Activated CD4-positive, alpha-beta T cell treated with anti-CD3 and anti-CD28 coated beads for 4 hours (primary cell): ENCODE measurements around the gene TCEAL5.
A peak's percentile ranks its signal among the peaks of the same experiment; 100 is the strongest.
"Not testable (repeated sequence)": the region's sequence is repeated elsewhere in the genome, so short reads cannot be mapped to it uniquely, and the experiment has no call there.

Experiments
- DNase-seq, 2 donors: peaks; one replicate each; pipeline ENCODE4 v3.0.0-alpha.2; 2020

TCEAL5 gene, protein sequence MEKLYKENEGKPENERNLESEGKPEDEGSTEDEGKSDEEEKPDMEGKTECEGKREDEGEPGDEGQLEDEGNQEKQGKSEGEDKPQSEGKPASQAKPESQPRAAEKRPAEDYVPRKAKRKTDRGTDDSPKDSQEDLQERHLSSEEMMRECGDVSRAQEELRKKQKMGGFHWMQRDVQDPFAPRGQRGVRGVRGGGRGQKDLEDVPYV

DNA sequence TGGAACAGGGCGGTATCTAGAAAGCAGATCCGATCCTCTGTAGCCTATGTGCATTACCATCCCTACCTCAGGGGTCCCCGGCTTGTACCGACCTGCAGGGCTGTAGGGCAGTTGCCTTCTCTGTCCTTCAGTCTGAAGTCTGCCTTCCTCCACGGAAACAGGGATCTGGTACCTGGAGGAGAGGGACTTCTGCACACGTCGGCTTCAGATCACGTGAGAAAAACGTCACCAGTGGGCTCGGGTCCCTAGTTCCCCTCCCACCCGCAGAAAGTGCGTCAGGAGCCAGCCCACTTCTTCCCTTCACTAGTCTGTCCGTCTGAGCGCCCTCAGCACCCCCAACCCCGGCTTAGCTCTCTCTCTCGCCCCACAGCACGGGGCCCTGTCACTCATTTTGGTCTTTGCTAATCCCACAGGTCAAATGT lies at the start of gene TCEAL5:
TCEAL5 (minus strand) TSS at position 170 of the 422 bp plus-strand sequence. CDS start 2,187 bp downstream, outside the sequence.
- no peak for DNase-seq

DNA sequence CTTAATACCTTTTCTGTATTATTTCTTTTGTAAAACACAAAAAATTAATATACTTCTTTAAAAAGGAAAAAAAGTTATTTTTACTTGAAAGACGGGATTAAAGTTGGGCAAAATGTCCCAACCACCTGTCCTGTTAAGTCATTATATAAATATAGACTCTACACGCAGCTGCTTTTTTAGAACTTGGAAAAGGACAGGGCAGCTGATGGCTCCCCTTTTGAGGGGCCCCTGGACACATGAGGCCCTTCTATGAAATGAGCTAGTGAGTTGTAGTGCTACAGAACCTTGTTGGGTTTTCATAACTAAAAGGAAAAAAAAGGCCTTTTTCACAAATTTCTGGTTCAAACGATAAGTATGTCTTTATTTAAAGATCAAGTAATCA lies 34.8 kb upstream of the TCEAL5 start:
- no peak for DNase-seq

DNA sequence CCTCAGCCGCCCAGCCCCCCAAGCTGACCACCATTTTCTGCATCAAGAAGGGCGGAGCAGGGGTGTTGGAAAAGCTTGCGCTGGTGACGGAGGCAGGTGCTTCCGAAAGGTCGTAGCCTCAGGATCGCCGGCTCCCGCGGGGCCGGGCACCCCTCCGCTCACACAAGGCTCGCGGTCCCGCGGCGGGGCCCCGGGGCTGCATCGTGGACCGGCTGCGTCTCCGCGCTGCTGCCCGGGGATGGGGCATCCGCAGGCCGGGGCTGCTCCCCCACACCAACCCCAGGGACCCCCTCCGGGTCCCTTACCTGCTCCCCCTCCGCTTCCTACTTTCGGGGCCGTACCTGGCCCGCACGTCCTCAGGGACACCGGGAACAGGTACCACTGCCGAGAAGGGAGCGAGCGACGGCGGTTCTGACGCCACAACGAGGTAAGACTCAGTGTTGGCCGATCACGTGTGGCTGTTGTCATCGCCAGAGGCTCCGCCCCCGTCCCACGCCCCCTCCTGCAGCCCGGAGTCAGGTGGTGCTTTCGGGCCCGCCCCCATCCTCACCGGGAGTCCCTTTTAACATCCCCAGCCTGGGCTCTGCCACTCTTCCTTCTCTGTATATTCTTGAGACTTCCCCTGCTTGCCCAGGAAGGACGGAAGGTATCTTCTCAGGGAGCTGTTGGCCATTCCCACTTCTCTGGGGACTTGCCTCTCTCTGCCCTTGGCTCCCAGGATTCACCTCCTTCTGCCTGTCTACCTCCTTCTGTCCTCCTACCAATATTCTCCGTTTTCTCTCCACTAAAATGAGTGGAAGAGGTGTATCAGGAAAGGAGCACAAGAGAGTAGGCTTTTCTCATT lies 34.2 kb upstream of the TCEAL5 start, which contains the start of gene BEX2:
BEX2 (minus strand) TSS at position 436 of the 844 bp plus-strand sequence. CDS start 1,014 bp downstream, outside the sequence.
- DNase-seq = peak; percentile 82 to 85

DNA sequence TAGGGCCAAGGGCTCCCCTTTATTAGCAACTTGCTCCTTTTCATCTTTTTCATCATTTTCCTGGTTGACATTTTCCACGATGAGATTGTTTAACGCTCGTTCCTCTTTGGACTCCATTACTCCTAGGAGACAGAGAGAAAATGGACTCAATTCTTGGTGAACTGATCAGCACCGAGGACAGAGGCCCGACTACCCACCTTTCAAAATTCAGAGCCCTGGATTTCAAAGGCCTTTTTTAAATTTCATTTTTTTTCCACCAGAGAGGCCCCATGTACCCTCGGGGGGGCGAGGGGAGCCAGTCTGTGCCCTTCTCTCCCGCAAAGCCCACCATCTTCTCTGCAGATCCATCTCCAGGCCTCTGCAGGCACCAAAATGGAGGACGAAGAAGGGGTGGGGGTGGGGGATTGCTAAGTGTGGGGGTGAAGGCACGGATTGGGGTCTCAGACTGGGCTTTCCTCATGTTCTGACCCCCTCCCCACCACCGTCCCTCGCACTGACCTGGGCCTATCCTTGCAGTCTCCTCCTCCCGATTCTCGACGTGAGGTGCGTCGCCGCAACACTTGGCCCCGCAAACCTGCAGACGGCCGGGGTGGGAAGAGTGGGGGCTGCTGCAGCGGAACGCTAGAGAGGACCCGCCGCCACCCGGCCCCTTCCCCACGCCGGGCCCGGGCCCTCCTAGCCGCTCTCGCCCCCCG lies 33.5 kb upstream of the TCEAL5 start:
- no peak for DNase-seq

DNA sequence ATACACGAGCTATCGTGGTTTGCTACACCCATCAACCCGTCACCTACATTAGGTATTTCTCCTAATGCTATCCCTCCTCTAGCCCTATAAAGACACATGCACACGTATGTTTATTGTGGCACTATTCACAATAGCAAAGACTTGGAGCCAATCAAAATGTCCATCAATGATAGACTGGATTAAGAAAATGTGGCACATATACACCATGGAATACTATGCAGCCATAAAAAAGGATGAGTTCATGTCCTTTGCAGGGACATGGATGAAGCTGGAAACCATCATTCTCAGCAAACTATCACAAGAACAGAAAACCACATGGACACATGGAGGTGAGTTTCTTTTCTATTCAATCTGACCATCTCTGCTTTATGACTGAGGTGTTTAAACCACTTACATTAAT lies 29.1 kb upstream of the TCEAL5 start:
- not testable (repeated sequence) for DNase-seq

DNA sequence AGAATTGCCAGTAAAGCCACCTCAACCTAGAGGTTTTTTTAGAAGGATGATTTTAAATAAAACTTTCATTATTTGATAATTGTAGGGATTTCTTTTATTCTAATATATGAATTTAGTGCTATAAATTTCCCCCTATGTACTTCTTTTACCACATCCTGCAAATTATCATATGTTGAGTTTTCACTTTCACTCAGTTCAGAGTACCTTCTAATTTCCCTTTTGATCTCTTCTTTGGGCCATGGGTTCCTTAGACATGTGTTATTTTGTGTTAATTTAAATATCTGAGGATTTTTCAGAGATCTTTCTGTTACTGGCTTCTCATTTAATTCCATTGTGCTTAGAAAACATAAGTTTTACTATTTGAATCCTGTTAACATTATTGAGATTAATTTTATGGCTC lies 28.2 kb upstream of the TCEAL5 start:
- no peak for DNase-seq

DNA sequence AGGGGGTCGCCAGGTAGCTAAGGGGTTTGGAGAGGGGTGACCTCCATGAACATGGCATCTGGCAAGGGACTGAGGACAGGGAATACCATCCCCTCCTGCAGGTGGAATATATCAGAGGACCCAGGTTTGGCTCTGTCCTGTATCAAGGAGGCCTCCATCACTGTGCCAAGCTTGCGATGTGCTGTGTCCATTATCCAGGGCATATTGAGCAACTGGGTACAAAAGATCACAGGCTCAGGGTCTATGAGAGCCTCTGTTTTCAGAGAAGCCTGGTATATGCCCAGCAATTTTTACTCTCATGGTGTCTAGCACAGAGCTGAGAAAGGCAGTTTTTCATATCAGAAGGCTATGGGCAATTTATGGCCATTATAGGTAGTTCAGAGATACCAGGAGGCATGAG lies 16.6 kb upstream of the TCEAL5 start:
- no peak for DNase-seq

DNA sequence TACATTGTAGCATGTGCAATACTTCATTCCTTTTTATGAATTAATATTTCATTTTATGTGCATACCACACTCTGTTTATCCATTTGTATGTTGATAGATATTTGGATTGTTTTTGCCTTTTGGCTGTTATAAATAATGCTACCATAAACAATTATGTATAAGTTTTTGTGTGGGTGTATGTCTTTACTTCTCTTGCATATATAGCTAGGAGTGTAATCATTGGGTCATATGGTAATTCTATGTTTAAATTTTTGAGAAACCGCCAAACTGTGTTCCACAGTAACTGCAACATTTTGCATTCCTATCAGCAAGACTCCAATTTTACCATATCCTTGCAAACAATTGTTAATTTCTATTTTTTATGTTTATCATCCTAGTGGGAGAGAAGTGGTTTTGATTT lies 3.1 kb upstream of the TCEAL5 start:
- no peak for DNase-seq

DNA sequence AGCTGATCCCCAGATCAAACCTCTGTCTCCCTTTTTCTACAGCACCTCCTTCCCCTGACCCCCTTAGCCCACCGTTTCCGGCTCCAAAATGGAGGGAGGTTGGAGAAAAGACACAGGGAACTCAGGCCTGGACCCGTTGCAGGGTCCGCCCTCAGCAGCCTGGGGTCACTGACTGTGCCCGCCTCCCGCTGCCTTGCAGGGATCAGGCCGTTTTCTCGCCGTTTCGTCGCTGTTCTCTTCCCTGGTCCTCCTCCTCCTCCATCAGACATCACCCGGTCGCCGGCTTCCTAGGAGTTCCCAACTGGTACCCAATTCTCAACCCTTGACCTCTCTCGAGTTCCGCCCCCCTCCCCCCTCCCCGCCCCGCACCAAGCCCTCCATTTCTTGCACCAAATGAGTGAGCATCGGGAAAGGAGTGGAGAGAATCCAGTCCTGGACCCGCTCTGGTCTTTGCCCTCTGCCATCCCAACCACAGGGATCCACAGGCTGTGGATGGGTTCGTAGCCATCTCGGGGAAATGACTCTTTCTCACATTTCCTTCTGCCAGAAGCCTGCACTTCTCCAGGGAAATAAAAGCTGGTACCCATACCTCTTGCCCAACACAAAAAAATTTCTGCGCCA lies 493 bp downstream of the TCEAL5 start:
- no peak for DNase-seq

DNA sequence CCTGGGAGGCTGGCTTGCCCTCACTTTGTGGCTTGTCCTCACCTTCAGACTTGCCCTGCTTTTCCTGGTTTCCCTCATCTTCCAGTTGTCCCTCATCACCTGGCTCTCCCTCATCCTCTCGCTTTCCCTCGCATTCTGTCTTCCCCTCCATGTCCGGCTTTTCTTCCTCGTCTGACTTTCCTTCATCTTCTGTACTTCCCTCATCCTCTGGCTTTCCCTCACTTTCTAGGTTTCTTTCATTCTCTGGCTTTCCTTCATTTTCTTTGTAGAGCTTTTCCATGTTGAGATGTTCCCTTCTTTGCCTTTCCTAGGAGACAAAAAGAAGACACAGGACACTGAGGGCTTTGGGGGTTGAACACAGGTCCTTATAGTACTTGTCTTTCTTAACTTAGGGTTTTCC lies 2.3 kb downstream of the TCEAL5 start:
- no peak for DNase-seq

DNA sequence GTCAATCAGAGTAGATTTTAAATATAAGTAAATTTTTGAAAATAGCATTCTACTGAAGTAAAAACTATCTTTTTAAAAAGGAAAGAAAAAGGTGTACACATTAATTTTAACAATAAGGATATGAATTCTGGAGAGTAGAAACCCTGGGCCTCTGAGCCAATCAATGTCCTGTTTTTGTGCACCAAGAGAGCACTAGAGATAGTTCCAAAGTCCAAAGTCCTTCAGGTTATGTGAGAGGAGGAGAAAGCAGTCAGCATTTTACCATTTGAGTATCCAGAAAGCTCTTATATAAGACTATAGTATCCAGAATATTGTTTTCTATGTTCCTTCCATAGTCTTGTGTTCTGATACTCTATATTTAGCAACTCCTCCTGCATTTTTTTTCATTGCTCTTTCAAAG lies 18.3 kb downstream of the TCEAL5 start:
- DNase-seq = no peak

DNA sequence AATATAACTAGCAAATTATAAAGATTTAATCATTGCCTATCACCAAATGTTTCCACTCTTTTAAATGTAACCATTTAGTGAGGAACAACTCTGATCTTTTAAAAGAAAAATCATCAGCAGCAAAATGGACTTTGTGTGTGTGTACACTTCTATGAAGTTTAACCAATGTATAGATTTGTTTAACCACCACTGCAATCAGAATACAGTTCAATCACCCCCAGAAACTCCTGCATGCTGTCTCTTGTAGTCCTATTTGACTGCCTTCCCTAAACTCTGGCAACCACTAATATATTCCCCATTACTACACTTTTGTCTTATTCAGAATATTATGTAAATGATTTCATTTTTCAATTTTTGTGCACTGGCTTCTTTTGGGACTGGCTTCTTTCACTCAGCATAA lies 19.9 kb downstream of the TCEAL5 start:
- no peak for DNase-seq

DNA sequence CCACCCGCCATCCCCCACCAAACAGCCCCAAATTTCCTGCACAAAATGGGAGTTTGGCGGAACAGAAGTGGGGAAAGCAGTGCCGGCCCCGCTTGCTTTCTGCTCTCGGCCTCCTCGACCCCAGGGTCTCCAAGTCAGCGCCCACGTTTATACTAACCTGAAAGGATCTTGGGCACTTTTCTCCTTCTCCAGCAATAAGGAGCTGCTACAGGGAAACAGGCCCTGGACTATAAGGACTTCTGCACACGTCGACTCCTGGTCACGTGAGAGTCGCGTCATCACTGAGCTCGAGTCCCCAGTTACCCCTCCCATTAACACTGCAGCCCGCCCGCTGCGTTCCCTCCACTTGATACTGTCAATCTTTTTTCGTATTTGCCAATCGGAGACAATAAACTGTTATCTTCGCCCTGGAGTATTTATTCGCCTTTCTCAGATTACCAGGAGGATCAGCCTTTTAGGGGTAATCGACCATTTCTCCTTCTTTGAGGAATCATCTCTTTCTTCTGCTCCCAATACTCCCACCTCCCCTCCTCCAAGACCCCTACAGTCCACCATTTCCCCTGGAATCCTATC lies 21.5 kb downstream of the TCEAL5 start, which contains the start of gene TCEAL8:
TCEAL8 (minus strand) TSS at position 235 of the 573 bp plus-strand sequence. CDS start 1,176 bp downstream, outside the sequence.
- peak; percentile 49 to 55 for DNase-seq

DNA sequence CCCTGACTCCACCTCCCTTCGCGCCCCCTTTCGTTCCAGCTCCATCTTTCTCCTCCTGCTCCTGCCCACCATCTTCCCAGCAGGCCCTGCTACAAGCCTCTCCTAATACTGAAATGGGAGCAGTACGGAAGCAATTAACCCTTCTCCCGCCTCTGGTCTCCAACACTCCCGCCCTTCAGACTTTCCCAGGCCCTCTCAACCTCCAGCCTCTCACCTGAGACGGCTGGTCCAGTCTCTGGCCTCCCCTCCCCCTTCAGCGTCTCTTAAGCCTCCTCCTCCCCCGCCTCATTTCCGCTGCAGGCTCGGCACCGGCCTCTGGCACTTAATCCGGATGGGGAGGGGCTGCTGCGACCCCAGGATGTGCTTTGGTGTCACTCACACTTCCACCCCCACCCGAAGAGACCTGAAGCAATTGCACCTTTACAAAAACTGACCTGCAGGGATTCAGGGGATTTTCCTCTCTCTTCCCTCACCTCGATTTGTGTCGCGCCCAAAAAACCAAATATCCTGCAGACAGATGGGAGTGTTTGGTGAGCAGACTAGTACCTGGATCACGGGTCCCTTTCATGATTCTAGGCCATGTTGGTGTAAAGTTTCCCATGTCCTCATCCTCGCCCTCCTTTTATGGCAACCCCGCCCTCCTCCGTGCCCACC lies 22.3 kb downstream of the TCEAL5 start:
- peak in 1 of 2 donors; percentile 10 for DNase-seq

DNA sequence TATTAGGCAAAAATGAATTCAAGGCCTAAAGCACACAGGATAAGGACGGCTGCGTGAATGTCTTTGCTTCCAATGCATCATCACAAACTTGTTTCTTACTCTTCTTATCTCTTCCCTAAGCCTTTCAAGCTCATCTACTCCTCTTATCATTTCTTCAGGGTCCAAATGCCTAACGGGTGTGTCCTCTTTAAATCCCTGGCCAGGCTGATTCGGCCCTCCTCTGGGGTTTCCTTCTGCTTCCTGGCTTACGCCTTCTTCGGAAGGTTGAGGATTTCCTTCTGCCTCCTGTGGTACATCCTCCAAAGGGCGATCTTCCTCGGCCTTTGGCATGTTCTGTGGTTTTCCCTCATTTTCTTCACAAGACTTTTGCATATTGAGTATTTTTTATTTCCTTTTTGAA lies 22.9 kb downstream of the TCEAL5 start:
- no peak for DNase-seq

DNA sequence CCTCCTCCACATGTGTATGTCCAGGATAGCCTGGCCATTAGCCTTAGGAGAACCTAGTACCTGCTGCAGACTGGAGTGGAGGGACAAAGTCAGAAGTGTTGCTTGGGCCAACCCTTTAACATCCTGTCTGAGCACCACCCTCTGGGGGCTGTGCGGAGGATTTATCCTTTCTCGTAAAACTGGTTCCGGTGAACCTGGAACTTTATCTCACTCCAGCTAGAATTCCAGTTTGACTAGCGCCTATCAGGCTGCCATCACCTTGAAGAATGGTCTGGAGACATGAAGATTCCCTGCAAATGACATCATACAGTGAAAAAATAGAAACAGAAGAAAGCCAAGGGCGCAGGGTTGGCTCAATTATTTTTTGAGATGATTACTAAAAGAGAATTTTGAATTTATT lies 25.6 kb downstream of the TCEAL5 start:
- no peak for DNase-seq

DNA sequence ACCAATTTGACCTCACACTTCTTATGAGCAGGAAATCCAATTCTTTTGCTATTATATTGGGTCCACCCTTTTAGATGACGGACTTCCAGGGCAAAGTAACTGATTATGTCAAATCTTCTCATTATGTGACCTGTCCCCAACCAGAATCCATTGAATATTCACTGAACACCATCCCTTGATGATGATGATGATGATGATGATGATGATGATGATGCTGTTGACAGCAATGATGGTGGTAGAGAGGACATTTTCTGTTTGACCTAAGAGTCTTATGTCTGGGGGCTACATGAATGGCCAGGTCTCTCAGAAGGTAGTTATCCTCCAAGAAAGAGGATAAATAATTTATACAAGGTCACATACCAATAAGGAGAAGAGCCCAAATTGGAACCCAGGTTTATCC lies 26.7 kb downstream of the TCEAL5 start:
- DNase-seq = no peak

DNA sequence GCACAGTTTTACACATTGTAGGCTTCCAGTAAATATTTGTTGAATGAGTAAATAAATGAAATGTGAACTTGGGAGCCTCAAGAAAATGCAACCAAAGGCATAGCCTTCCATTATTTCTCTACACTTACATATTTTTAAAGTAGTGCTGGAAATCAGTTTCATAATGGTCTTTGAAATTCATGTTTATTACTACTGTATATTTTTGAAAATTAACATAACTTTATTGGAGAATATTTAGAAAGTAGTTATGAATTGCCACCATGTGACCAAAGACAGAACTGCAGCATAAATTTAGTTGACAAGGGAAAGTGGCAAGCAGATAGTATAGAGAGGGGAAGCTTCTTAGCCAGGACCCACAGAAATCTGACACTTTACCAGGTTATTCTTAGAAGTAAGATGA lies 28.0 kb downstream of the TCEAL5 start:
- no peak for DNase-seq

DNA sequence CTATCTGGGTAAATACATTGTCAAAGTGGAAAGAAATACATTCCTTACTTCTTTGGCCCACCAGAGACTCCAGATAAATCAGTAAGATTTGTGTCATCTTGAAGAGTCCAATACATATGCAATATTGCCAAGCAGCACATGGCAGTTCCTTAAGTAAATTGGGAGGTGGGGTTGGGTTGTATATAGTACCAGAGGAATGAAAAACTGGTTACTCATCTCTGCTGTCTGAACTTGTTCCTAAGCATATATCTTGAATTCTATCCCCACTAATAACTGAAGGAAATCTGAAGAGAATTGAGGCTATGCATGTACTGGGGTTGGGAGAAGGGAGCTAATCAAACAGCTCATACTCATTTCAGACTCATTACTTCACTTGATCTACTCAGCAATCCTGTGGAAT lies 36.4 kb downstream of the TCEAL5 start:
- no peak for DNase-seq

DNA sequence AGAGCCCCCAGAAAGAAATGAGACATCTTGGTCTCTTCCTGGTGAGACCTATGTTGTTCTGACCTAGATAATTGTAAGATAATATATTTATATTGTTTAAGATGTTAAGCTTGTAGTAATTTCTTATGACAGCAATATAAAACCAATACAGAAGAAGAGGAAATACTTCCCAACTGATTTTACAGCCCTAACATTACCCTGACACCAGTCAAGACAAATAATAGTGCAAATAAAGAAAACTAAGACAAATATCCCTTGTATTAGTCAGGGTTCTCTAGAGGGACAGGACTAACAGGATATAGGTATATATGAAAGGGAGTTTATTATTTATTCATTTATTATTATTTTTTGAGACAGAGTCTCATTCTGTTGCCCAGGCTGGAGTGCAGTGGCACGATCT lies 40.3 kb downstream of the TCEAL5 start:
- no peak for DNase-seq

DNA sequence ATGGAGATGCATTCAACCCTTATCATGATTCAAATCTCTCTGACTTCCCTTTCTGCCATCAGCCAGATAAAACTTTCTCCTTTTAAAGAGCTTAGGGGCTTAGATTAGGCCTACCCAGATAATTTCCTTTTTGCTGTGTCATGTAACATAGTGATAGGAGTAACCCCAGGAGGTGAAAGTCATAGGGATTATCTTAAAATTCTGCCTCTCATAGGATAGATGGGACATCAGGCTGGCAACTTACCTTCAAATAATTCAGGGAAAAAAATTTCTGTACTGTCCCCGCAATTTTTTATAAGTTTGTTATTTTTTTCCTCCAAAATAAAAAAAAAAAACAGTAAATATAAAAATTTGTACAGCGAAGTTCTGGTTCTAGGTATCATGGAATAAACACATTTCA lies 40.9 kb downstream of the TCEAL5 start:
- not testable (repeated sequence) for DNase-seq

DNA sequence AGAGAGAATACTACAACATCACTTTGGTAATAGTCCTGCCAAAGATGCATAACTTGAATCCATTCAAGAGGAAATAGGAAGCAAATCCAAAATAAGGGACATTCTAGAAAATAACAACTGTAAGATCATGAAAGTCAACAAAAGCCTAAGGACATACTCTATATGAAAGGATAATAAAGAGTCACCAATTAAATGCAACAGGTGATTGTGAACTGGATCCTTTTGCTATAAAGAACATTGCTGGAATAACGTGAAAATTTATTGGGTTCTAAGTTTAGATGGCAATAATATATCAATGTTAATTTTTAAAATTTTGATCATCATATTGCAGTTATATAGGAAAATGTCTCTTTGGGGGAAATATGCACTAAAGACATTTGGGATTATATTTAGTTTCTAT lies 41.7 kb downstream of the TCEAL5 start:
- DNase-seq = no peak
